Measurements from ENCODE around the gene TMEM41B.

The TMEM41B gene

GRCh38 chr11:9310485-9311090 is 3.8 kb downstream of the TMEM41B start:
- no peak for DNase-seq

- no peak for DNase-seq
Observed at GRCh38 chr11:9304178-9304577, 10.2 kb downstream of the TMEM41B start.

- no peak for DNase-seq
Observed at GRCh38 chr11:9302448-9302847, 11.9 kb downstream of the TMEM41B start.

GRCh38 chr11:9301720-9302119 is 12.7 kb downstream of the TMEM41B start:
- DNase-seq: no peak

- DNase-seq: no peak
Observed at GRCh38 chr11:9293646-9294045, 20.7 kb downstream of the TMEM41B start.

GRCh38 chr11:9285850-9286587 is 28.4 kb downstream of the TMEM41B start:
- DNase-seq: peak in 2 of 58 donors; percentile 6 to 8

GRCh38 chr11:9280655-9281301 is 33.6 kb downstream of the TMEM41B start:
- DNase-seq: peak in 6 of 58 donors; percentile 5 to 22 (median 10)

GRCh38 chr11:9277176-9277575 is 37.2 kb downstream of the TMEM41B start:
- no peak for DNase-seq

- no peak for DNase-seq
Observed at GRCh38 chr11:9276571-9276970, 37.8 kb downstream of the TMEM41B start.

GRCh38 chr11:9274499-9275258 is 39.7 kb downstream of the TMEM41B start:
- peak in 2 of 58 donors; percentile 7 to 25 for DNase-seq

- no peak for DNase-seq
Observed at GRCh38 chr11:9273376-9274336, 40.7 kb downstream of the TMEM41B start.

- no peak for DNase-seq
Observed at GRCh38 chr11:9269492-9270013, 44.8 kb downstream of the TMEM41B start.

- no peak for DNase-seq
Observed at GRCh38 chr11:9267680-9268079, 46.7 kb downstream of the TMEM41B start.

GRCh38 chr11:9266926-9267325 is 47.5 kb downstream of the TMEM41B start:
- no peak for DNase-seq

GRCh38 chr11:9266132-9266736 is 48.2 kb downstream of the TMEM41B start:
- DNase-seq: no peak

- DNase-seq: peak in 56 of 58 donors; percentile 19 to 92 (median 84)
Observed at GRCh38 chr11:9265211-9266131, 48.9 kb downstream of the TMEM41B start, which contains the start of gene DENND5A. Gene DENND5A, minus strand, starts transcription at chr11:9265350. Its CDS starts 281 bp downstream, at chr11:9265069.

GRCh38 chr11:9264316-9265210 is 49.8 kb downstream of the TMEM41B start:
- DNase-seq: peak in 43 of 58 donors; percentile 8 to 72 (median 37)
